HG02588 (cell line): ENCODE measurements around the gene SEMA4A.

Source experiments
- ATAC-seq: cut with Tn5 transposase; IDR thresholded peaks from one replicate; pipeline ENCODE4 v1.9.1; 2021; ENCODE audit warnings: mild to moderate bottlenecking, moderate library complexity; ENCODE audit not compliant: unreplicated experiment

Gene SEMA4A

GRCh38 chr1:156134716-156135435 lies 18.5 kb upstream of the SEMA4A start:
- ATAC-seq, result no peak

- ATAC-seq, result no peak
Measured at GRCh38 chr1:156135930-156136871, 17.2 kb upstream of the SEMA4A start.

GRCh38 chr1:156136970-156137483 lies 16.4 kb upstream of the SEMA4A start:
- no peak for ATAC-seq

GRCh38 chr1:156138458-156138867 lies 14.9 kb upstream of the SEMA4A start:
- no peak for ATAC-seq

GRCh38 chr1:156140879-156141707 lies 12.3 kb upstream of the SEMA4A start:
- no peak for ATAC-seq

GRCh38 chr1:156143765-156144489 lies 9.5 kb upstream of the SEMA4A start:
- ATAC-seq, result no peak

GRCh38 chr1:156144742-156145141 lies 8.6 kb upstream of the SEMA4A start:
- ATAC-seq, result no peak

GRCh38 chr1:156145650-156146019 lies 7.8 kb upstream of the SEMA4A start:
- ATAC-seq, result no peak

- no peak for ATAC-seq
Measured at GRCh38 chr1:156146020-156146768, 7.2 kb upstream of the SEMA4A start.

GRCh38 chr1:156146769-156147405 lies 6.5 kb upstream of the SEMA4A start:
- ATAC-seq, result no peak

GRCh38 chr1:156148216-156148615 lies 5.2 kb upstream of the SEMA4A start:
- no peak for ATAC-seq

- ATAC-seq, result peak; percentile 38
Measured at GRCh38 chr1:156149374-156150332, 3.7 kb upstream of the SEMA4A start.

GRCh38 chr1:156150333-156151011 lies 2.9 kb upstream of the SEMA4A start:
- ATAC-seq, result no peak

- ATAC-seq, result no peak
Measured at GRCh38 chr1:156151093-156151688, 2.2 kb upstream of the SEMA4A start.

GRCh38 chr1:156152628-156153027 lies 757 bp upstream of the SEMA4A start:
- no peak for ATAC-seq

GRCh38 chr1:156154317-156154749 lies 948 bp downstream of the SEMA4A start:
- peak; percentile 57 for ATAC-seq
